DMS114 treated with DMSO at 0.1 percent for 48 hours (cell line): ENCODE results near the gene IZUMO1.
A peak's percentile ranks its signal among the peaks of the same experiment; 100 is the strongest.
"Not testable (repeated sequence)": the region's sequence is repeated elsewhere in the genome, so short reads cannot be mapped to it uniquely, and the experiment has no call there.

Source experiments
- DNase-seq: peaks from one replicate; lab custom pipeline; 2025; ENCODE audit not compliant: unreplicated experiment; lab: John Stamatoyannopoulos, UW

The IZUMO1 gene

GRCh38 chr19:48738557-48739403, 7.9 kb downstream of the IZUMO1 start:
- peak; percentile 69 for DNase-seq

- no peak for DNase-seq
These were observed 9.2 kb downstream of the IZUMO1 start for GRCh38 chr19:48737360-48737998.

GRCh38 chr19:48735031-48735615, 11.6 kb downstream of the IZUMO1 start:
- DNase-seq, result peak; percentile 71

- no peak for DNase-seq
These were observed 12.1 kb downstream of the IZUMO1 start for GRCh38 chr19:48734625-48735024.

GRCh38 chr19:48731452-48731851, 15.3 kb downstream of the IZUMO1 start:
- no peak for DNase-seq

GRCh38 chr19:48728911-48729664, 17.6 kb downstream of the IZUMO1 start:
- DNase-seq, result no peak

- DNase-seq, result no peak
These were observed 20.2 kb downstream of the IZUMO1 start for GRCh38 chr19:48726556-48726955.

- DNase-seq, result peak; percentile 52
These were observed 21.6 kb downstream of the IZUMO1 start for GRCh38 chr19:48724796-48725753.

GRCh38 chr19:48722196-48722708, 24.5 kb downstream of the IZUMO1 start:
- no peak for DNase-seq

- DNase-seq, result peak; percentile 94
These were observed 26.0 kb downstream of the IZUMO1 start for GRCh38 chr19:48720613-48721296.

GRCh38 chr19:48720251-48720612, 26.5 kb downstream of the IZUMO1 start:
- no peak for DNase-seq

- no peak for DNase-seq
These were observed 27.2 kb downstream of the IZUMO1 start, which contains the start of gene MAMSTR for GRCh38 chr19:48719263-48720171. Gene MAMSTR (minus strand): TSS chr19:48719725. CDS start chr19:48719031, 694 bp downstream.

- DNase-seq, result no peak
These were observed 27.9 kb downstream of the IZUMO1 start for GRCh38 chr19:48718711-48719231.

- not testable (repeated sequence) for DNase-seq
These were observed 28.6 kb downstream of the IZUMO1 start for GRCh38 chr19:48718106-48718505.

GRCh38 chr19:48716562-48717291, 30.0 kb downstream of the IZUMO1 start:
- DNase-seq, result peak; percentile 43

- DNase-seq, result no peak
These were observed 31.0 kb downstream of the IZUMO1 start for GRCh38 chr19:48715681-48716171.
